Measurements from ENCODE around the gene ZNF283. TPM values are rescaled to one million over a fixed set of nuclear protein-coding genes. Genes with fewer than 3 reads are reported as not detected.
A peak's percentile ranks its signal among the peaks of the same experiment; 100 is the strongest.

Gene ZNF283
- total RNA-seq, 1 experiment from 2014 or later = 12.0 TPM

GRCh38 chr19:43784981-43785808 lies 41.9 kb upstream of the ZNF283 start:
- Mint-ChIP-seq H3K9me3 (ENCODE audit: unreplicated experiment) (peaks cover 18% of the 10 kb centered on the region), H3K27ac (ENCODE audit: unreplicated experiment) (peak overlapping the region; percentile 1), H3K36me3 (ENCODE audit: insufficient read depth, unreplicated experiment) (no peaks in the 10 kb centered on the region), H3K4me3 (ENCODE audit: unreplicated experiment) (no peak overlapping the region), H3K4me1 (ENCODE audit: low read depth, unreplicated experiment) (peaks cover 21% of the 10 kb centered on the region), H3K27me3 (ENCODE audit: insufficient read depth, unreplicated experiment) (no peaks in the 10 kb centered on the region)
- ChIA-PET CTCF (interaction anchor here (1.0 to 1.9 kb wide), 6 partner anchors 9 to 117 kb away, joined by 3 to 33 read pairs (median 4); partner anchors contain the start of gene SMG9), POLR2A (no interaction called here)
- Histone ChIP-seq H3K9me3 (no peaks in the 10 kb centered on the region), H3K27me3 (replicated peaks; ENCODE audit: control insufficient read depth, insufficient read depth, low read length) (no peaks in the 10 kb centered on the region), H3K4me3 (ENCODE audit: low read depth, low read length) (no peak overlapping the region), H3K36me3 (ENCODE audit: control insufficient read depth, insufficient read depth, low read length) (no peaks in the 10 kb centered on the region), H3K4me1 (peaks cover 4% of the 10 kb centered on the region)
- intact Hi-C loops (cut with micrococcal nuclease; ENCODE audit: unreplicated experiment) = loop anchor here (1.0 to 10.0 kb wide), 4 partner anchors 19 to 190 kb away; partner anchors contain the start of genes IRGQ and ZNF576
- no TSS peak for BruUV-seq (replicated peaks)
- peak; percentile 78 to 84 for DNase-seq
- TF ChIP-seq CTCF (IDR thresholded peaks at IDR 0.05; ENCODE audit: insufficient read depth in 1 of 2, low read depth in 1 of 2, low read length in 1 of 2, severe bottlenecking in 1 of 2, unreplicated experiment in 1 of 2) = peak; percentile 96 to 99

- Mint-ChIP-seq H3K27ac (ENCODE audit: unreplicated experiment) (no peak overlapping the region), H3K4me1 (ENCODE audit: low read depth, unreplicated experiment) (peaks cover 15% of the 10 kb centered on the region), H3K36me3 (ENCODE audit: insufficient read depth, unreplicated experiment) (no peaks in the 10 kb centered on the region), H3K4me3 (ENCODE audit: unreplicated experiment) (no peak overlapping the region), H3K9me3 (ENCODE audit: unreplicated experiment) (peaks cover 18% of the 10 kb centered on the region), H3K27me3 (ENCODE audit: insufficient read depth, unreplicated experiment) (peaks cover 2% of the 10 kb centered on the region)
- no peak for DNase-seq
- no peaks in the 10 kb centered on the region for H3K27me3 ChIP-seq (replicated peaks; ENCODE audit: control insufficient read depth, insufficient read depth, low read length)
- intact Hi-C loops (cut with micrococcal nuclease; ENCODE audit: unreplicated experiment) = loop anchor here (10.0 kb wide), 2 partner anchors 122 to 192 kb away; partner anchors contain the start of genes IRGQ and ZNF576
- TF ChIP-seq CTCF (IDR thresholded peaks at IDR 0.05; ENCODE audit: insufficient read depth in 1 of 2, low read depth in 1 of 2, low read length in 1 of 2, severe bottlenecking in 1 of 2, unreplicated experiment in 1 of 2) = no peak
- no peaks in the 10 kb centered on the region for H3K36me3 ChIP-seq (ENCODE audit: control insufficient read depth, insufficient read depth, low read length)
- H3K9me3 ChIP-seq = no peaks in the 10 kb centered on the region
- no TSS peak for BruUV-seq (replicated peaks)
- POLR2A ChIA-PET = no interaction called here
- CTCF ChIA-PET = interaction anchor here (1.3 kb wide), 1 partner anchor 41 kb away, joined by 3 read pairs; no protein-coding TSS in a partner anchor
- H3K4me1 ChIP-seq = peaks cover 4% of the 10 kb centered on the region
- no peak overlapping the region for H3K4me3 ChIP-seq (ENCODE audit: low read depth, low read length)
Measured at GRCh38 chr19:43786665-43787064, 40.5 kb upstream of the ZNF283 start.

GRCh38 chr19:43789029-43789428 lies 38.1 kb upstream of the ZNF283 start:
- DNase-seq = peak in 1 of 2 experiments; percentile 48

More at GRCh38 chr19:43789029-43789428, 38.1 kb upstream of the ZNF283 start:
- H3K36me3 Mint-ChIP-seq (ENCODE audit: insufficient read depth, unreplicated experiment) = no peaks in the 10 kb centered on the region
- no peaks in the 10 kb centered on the region for H3K27me3 ChIP-seq (replicated peaks; ENCODE audit: control insufficient read depth, insufficient read depth, low read length)
- H3K36me3 ChIP-seq (ENCODE audit: control insufficient read depth, insufficient read depth, low read length) = no peaks in the 10 kb centered on the region
- no peak for TF ChIP-seq CTCF (IDR thresholded peaks at IDR 0.05; ENCODE audit: insufficient read depth in 1 of 2, low read depth in 1 of 2, low read length in 1 of 2, severe bottlenecking in 1 of 2, unreplicated experiment in 1 of 2)
- no TSS peak for BruUV-seq (replicated peaks)
- peaks cover 4% of the 10 kb centered on the region for H3K4me1 ChIP-seq
- intact Hi-C loops (cut with micrococcal nuclease; ENCODE audit: unreplicated experiment) = loop anchor here (10.0 kb wide), 2 partner anchors 124 to 194 kb away; partner anchors contain the start of genes IRGQ and ZNF576
- no peaks in the 10 kb centered on the region for H3K9me3 ChIP-seq
- POLR2A ChIA-PET = no interaction called here
- peaks cover 4% of the 10 kb centered on the region for H3K27me3 Mint-ChIP-seq (ENCODE audit: insufficient read depth, unreplicated experiment)
- H3K27ac Mint-ChIP-seq (ENCODE audit: unreplicated experiment) = no peak overlapping the region
- H3K4me1 Mint-ChIP-seq (ENCODE audit: low read depth, unreplicated experiment) = peaks cover 8% of the 10 kb centered on the region
- H3K4me3 ChIP-seq (ENCODE audit: low read depth, low read length) = no peak overlapping the region
- CTCF ChIA-PET = interaction anchor here (0.8 to 1.9 kb wide), 2 partner anchors 22 to 44 kb away, joined by 4 to 6 read pairs; no protein-coding TSS in a partner anchor
- no peak overlapping the region for H3K4me3 Mint-ChIP-seq (ENCODE audit: unreplicated experiment)
- peaks cover 8% of the 10 kb centered on the region for H3K9me3 Mint-ChIP-seq (ENCODE audit: unreplicated experiment)
